GM12864 (cell line): Measurements from ENCODE around the gene THRB.

Experiments used
- DNase-seq: peaks from one replicate; pipeline ENCODE4 v3.0.0-alpha.2; 2011; ENCODE audit warnings: low read depth
- H3K4me3 ChIP-seq: 2 replicates; pipeline ENCODE4 v1.5.1; 2011; ENCODE audit warnings: mild to moderate bottlenecking, low read depth, low read length, control low read depth
- TF ChIP-seq, protein P1 (sequence below): IDR thresholded peaks from 2 replicates; pipeline ENCODE4 v1.5.1; 2011; ENCODE audit warnings: low read depth, mild to moderate bottlenecking, moderate library complexity, low read length, control low read depth, inconsistent platforms; ENCODE audit errors: missing control alignments

Gene THRB

DNA sequence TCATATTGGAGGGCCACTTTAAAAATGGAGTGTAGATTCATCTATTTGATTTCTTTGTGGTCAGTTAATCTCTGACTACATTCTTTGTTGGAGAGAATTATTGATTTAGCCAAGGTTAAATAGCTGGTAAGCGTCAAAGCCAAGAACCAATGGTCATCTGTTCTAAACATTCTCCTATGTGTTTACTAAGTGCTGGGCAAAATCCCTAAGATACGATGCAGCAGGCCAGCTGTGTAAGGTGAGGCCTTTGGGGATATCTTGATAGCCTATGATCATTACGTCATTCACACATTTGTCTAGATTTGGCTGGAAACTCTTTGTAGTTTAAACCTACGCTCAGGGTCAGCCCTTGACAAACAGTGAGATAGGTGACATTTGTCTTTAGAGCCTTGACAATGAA lies 313.4 kb downstream of the THRB start:
- no peak overlapping the region for H3K4me3 ChIP-seq
- TF ChIP-seq, protein P1, sequence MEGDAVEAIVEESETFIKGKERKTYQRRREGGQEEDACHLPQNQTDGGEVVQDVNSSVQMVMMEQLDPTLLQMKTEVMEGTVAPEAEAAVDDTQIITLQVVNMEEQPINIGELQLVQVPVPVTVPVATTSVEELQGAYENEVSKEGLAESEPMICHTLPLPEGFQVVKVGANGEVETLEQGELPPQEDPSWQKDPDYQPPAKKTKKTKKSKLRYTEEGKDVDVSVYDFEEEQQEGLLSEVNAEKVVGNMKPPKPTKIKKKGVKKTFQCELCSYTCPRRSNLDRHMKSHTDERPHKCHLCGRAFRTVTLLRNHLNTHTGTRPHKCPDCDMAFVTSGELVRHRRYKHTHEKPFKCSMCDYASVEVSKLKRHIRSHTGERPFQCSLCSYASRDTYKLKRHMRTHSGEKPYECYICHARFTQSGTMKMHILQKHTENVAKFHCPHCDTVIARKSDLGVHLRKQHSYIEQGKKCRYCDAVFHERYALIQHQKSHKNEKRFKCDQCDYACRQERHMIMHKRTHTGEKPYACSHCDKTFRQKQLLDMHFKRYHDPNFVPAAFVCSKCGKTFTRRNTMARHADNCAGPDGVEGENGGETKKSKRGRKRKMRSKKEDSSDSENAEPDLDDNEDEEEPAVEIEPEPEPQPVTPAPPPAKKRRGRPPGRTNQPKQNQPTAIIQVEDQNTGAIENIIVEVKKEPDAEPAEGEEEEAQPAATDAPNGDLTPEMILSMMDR: no peak
- no peak for DNase-seq

DNA sequence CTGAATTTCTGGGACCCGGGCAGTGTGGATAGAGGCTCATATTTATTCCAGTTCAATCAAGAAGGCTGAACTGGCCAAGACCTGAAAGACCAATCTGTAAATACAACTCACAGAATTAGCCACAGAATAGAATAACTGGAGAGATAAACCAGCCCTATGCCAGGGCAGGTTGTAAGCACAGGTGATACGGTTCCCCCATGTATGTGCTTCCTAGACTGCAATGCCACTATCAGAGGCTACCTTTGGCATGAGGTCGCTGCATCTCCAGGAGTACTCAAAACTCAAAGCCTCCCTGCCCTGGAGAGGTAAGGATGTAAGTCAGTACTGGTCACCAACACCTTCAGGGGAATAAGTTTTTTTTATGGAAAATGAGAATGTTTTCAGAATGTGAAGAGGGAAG lies 314.0 kb downstream of the THRB start:
- no peak overlapping the region for H3K4me3 ChIP-seq
- TF ChIP-seq, protein P1: no peak
- DNase-seq: no peak

DNA sequence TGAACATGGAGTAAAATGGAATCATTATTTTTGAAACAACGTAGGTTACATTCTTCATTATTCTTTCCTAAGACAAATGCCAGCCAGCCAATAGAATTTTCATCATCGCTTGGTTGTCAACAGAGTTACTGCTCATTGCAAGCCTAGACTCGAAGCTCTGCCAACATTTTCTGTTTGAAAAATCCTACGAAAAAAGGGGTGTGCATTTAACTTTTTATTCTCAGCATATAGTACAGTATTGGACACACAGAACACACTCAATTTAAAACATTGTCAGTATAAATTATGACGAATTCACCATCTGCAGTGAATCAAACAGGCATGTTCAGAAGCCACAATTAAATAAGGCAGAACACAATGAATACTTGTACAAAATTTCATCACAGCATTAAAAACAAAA lies 317.4 kb downstream of the THRB start:
- TF ChIP-seq, protein P1: no peak
- DNase-seq: no peak
- no peak overlapping the region for H3K4me3 ChIP-seq

DNA sequence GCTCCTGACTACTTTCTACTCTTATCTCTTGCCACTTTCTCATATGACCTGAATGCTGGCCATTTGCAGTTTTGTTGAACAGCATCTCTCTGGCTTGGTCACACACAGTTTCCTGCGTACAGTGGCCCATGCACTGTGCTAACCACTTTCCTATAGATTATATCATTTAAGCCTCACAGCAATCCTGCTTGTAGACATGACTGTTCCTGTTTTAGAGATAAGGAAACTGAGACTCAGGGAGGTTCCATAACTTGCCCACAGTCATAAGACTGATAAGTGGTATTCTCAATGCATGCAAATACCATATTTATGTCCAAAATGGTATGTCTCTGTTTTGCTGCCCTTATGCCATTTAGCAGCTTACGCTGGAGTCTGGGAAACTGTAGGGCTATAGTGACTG lies 320.0 kb downstream of the THRB start:
- TF ChIP-seq, protein P1: no peak
- no peak overlapping the region for H3K4me3 ChIP-seq
- DNase-seq: no peak

GRCh38 chr3:24168977-24169376 lies 325.7 kb downstream of the THRB start:
- H3K4me3 ChIP-seq: no peak overlapping the region
- TF ChIP-seq, protein P1: no peak
- DNase-seq: no peak

DNA sequence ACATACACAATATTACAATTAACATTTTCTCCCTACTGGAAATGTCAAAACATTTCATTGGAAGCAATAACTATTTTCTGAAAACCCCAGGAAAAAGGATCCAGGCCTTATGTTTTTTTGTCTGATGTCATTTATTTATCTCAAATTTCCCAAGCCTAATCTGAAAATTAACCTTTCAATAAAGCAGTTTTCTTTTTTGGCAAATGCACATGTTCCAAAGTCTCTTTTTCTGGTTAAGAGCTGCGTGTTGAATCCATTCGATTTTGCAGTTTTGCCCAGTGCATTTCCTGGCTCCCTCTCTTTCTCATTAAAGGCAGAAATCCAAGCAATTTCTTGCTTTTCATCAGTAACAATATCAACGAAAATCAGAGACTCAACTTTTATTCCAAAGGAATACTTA lies 327.2 kb downstream of the THRB start:
- no peak overlapping the region for H3K4me3 ChIP-seq
- DNase-seq: no peak
- TF ChIP-seq, protein P1: no peak

DNA sequence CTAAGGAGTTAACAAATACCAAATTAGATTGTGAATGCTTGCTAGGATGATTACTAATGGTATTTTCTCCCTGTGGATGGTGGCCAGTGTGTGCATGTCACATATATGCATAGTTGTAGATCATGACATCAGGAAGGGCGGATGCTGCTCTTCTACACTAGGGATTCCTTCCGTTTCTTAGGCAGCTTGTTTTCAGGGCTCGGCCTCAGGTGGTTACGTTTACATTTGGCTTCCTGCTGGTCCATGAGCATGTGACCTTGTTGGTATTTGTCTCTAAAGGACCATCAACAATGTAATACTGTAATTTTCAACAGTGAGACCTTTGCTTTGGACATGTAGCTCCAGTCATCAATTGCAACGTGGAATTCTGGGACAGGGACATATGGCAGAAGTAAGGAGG lies 328.1 kb downstream of the THRB start:
- DNase-seq: no peak
- H3K4me3 ChIP-seq: no peak overlapping the region
- TF ChIP-seq, protein P1: no peak
